Dedifferentiated amniotic fluid mesenchymal stem cell (primary cell): ENCODE measurements around the gene LRP6.
"Not testable (repeated sequence)": the region's sequence is repeated elsewhere in the genome, so short reads cannot be mapped to it uniquely, and the experiment has no call there.

Source experiments
- DNase-seq: peaks from one replicate; pipeline ENCODE4 v3.0.0-alpha.2; 2016; ENCODE audit errors: extremely low spot score

Gene LRP6

DNA sequence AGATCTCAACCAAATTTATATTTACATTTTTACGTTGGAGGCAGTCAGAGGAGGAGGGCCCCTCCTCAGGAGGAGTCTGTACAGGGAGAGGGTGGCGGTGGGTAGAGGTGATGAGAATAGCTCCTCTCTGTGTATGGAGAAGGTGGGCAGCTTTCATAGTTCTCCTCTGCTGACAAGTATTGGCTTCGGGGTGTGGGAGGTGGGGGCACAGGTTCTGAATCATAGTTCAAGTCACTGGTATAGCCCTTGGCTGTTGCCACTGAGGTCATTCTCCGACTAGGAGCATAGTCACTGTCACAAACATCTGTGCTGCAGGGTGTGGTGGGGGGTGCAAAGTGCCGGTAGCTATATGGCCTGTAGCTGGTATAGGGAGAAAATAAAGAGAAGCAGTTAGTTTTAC lies 145.8 kb downstream of the LRP6 start:
- no peak for DNase-seq

- DNase-seq, result no peak
Observed at GRCh38 chr12:12116677-12117076, 150.2 kb downstream of the LRP6 start.

DNA sequence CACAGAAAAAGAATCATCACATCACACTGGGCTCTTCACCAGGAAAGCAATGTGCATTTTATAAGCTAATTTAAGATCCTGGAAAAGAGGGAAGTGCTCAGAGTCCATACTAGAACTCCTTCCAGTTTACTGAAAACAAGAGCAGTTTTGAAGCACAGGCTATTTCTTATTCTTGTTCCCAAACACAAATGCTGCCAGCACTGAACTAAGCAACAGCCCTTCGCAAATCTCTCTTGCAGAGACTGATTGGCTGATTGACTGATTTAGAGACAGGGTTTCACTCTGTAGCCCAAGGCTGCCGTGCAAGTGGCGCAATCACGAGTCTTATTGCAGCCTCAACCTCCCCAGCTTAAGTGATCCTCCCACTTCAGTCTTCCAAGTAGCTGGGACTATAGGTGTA lies 151.3 kb downstream of the LRP6 start:
- no peak for DNase-seq

DNA sequence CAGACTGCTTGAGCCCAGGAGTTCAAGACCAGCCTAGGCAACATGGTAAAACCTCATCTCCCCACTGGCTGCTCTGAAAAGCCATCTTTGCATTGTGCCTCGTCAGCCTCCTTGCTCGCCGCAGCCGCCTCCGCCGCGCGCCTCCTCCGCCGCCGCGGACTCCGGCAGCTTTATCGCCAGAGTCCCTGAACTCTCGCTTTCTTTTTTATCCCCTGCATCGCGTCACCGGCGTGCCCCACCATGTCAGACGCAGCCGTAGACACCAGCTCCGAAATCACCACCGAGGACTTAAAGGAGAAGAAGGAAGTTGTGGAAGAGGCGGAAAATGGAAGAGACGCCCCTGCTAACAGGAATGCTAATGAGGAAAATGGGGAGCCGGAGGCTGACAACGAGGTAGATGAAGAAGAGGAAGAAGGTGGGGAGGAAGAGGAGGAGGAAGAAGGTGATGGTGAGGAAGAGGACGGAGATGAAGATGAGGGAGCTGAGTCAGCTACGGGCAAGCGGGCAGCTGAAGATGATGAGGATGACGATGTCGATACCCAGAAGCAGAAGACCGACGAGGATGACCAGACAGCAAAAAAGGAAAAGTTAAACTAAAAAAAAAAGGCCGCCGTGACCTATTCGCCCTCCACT lies 155.8 kb downstream of the LRP6 start:
- not testable (repeated sequence) for DNase-seq

DNA sequence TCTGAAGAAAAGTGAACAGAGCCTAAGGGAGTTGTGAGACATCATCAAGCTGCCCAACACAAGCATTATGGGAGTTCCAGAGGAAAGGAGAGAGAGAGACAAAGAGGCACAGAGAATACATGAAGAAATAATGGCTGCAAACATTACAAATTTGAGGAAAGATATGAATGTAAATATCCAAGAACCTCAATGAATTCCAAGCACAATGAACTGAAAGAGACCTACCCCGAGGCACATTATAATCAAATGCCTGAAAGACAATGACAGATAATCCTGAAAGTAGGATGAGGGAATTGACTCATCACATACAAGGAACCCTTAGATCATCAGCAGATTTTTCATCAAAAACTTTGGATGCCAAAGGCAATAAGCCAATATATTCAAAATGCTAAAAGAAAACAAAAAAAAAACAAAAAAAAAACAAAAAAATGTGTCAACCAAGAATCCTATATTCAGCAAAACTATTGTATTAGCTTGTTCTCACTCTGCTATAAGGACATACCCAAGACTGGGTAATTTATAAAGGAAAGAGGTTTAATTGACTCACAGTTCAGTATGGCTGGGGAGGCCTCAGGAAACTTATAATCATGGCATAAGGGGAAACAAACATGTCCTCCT lies 158.3 kb downstream of the LRP6 start:
- DNase-seq, result no peak

DNA sequence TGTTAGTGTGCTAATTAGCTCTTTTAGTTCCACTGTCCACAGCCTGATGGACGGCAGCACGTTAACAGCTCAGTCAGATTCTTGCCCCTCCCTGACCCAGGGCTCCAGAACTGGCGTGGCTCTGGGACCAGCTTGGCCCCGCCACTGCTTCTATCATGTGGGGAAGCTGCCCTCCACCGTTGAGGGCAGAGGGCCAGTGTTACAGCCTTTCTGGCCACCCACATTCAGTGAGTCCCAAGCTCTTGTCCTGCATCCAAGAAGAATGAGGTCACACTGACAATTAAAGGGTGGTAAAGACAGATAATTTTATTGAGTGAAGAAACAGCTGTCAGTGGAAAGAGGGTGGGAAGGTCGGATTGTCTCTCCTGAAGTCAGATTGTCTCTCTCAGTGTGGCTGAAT lies 159.2 kb downstream of the LRP6 start:
- DNase-seq, result no peak

GRCh38 chr12:12099102-12099501 lies 167.7 kb downstream of the LRP6 start:
- no peak for DNase-seq

DNA sequence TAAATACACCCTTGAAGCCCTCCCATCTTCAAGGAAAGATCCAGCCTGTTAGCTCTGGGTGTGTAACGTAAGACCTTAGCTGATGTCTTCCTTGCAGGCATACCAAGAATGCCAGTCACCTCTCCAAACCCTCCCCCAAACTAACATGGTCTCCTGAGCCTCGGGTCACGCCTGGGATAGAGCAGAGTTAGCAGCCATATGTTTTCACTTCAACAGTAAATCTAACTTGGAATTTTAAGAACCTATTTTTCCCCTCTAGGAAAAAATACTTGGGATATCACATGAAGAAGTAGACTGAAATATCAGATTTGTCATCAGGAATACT lies 168.2 kb downstream of the LRP6 start:
- DNase-seq, result no peak

DNA sequence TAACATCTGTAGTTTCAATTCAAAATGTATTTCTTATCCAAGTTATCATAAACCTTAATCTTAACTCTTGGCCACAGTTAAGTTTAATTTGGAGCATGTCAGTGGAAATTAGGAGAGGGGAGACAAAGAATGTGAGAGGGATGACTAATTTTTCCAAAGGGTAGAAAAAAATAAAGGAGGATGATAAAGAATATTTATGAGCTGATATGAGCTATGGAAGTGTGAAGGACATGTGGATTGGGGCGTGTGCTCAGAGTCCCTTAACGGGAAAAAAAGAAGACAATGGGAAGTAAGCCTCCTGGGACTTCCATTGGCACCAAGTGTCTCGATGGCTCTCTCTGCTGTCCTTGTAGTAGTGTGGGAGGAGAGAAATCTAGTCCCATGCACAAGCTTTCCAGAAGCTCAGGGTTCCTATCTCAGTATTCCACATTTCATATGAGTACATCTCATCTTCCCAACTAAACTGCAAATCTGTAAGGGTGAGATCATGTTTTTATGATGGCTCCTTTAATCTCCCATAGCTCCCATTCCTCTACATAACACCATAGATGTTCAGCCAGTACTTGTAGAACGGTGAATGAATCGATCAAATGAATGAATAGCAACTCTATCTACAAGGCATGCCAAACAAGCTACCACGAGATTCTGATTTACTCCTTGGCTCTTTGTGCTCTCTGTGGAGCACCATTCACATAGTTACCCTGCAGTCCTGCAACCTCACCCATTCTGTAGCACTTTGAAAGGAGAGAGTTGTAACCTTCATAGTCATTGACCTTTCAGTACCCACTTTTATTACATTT lies 168.8 kb downstream of the LRP6 start:
- no peak for DNase-seq

DNA sequence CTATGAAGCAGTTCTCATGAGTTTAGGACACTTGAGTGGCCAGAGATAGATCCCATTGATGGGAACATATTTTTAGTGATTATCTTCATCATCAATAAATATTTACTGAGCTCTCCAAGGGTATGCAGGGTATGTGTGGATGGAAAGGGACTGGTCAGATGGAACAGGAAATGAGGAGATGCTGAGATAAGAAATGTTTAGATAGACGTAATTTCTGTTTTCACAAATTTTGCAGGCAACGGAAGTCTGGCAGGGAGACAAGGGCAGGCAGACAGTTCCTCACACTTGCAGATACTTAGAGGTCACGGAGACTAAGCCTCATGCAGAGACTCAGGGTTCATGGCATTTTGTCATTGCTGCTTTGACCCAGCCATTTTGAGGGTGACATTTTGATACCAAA lies 171.8 kb downstream of the LRP6 start:
- no peak for DNase-seq

GRCh38 chr12:12094481-12094880 lies 172.4 kb downstream of the LRP6 start:
- no peak for DNase-seq

GRCh38 chr12:12091977-12092663 lies 174.7 kb downstream of the LRP6 start:
- no peak for DNase-seq

GRCh38 chr12:12091071-12091470 lies 175.8 kb downstream of the LRP6 start:
- DNase-seq, result no peak

DNA sequence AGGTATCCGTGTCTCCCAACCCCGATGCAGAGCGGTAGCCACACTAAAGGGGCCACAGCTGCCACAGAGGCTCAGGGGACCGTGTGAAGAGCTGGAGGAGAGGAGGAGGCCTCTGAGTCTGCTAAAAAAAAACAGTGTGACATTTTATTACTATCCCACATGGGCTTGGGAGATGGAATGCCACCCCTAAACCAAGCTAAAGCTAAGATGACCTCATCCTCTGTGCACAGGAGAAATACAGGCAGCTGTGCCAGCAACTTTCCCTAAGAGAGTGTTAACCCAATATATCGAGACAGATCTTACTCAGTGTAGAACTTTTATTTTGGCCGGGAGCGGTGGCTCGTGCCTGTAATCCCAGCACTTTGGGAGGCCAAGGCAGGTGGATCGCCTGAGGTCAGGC lies 178.1 kb downstream of the LRP6 start:
- no peak for DNase-seq

DNA sequence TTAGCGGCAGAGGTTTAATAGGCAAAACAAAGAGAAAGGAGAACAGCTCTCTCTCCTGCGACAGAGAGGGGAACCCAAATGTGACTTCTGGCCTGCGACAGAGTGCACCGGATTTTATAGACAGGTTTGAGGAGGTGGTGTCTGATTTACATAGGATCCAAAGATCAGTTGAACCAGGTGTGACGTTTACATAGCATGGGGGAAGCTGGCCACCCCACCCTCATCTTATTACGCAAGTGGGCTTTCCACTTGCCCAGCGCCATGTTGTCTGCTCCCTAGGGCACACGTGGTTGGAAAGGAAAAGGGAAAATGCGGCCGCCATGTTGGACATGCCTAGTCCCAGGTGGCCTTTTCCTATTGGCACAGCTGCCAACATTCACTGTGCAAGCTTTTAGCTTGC lies 178.7 kb downstream of the LRP6 start:
- no peak for DNase-seq

GRCh38 chr12:12087693-12088034 lies 179.2 kb downstream of the LRP6 start:
- DNase-seq, result no peak

GRCh38 chr12:12086973-12087692 lies 179.7 kb downstream of the LRP6 start:
- no peak for DNase-seq

DNA sequence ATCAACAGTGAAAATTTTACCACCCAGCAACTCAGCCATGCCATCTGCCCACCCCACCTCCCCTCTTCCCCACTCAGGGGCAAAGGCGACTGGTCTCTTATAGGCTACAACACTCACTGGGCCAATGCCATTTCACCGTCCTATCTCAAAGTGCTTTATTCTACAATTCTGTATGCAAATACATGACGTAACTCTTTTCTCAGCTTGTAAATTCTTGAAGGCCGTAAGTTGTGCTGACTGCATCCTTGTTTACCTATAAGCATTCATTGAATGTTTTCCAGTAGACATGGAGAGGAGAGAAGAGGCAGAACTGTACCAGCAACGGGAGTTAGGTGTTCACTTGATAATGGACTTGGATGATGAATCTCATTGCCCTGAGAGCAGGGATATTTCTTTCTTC lies 180.5 kb downstream of the LRP6 start:
- no peak for DNase-seq

GRCh38 chr12:12083688-12084087 lies 183.2 kb downstream of the LRP6 start:
- DNase-seq, result no peak

GRCh38 chr12:12081836-12082497 lies 184.9 kb downstream of the LRP6 start:
- peak; percentile 44 for DNase-seq

- no peak for DNase-seq
Observed at GRCh38 chr12:12079291-12079690, 187.6 kb downstream of the LRP6 start.
